Loucy (cell line): ENCODE measurements around the gene RET.

Source experiments
- H2AFZ ChIP-seq: fragments of 200-600 bp; sonication (generic); 2 replicates; pipeline ENCODE4 v1.6.0; 2016; ENCODE audit warnings: antibody characterized with exemption, mild to moderate bottlenecking, low read length, moderate library complexity
- H3F3A ChIP-seq: fragments of 200-600 bp; 2 replicates; pipeline ENCODE4 v1.6.0; 2016; ENCODE audit warnings: antibody characterized with exemption, low read depth, mild to moderate bottlenecking
- H3K27me3 ChIP-seq: fragments of 200-600 bp; sonication (generic); 2 replicates; pipeline ENCODE4 v1.6.1; 2014; ENCODE audit warnings: low read length, mild to moderate bottlenecking; ENCODE audit not compliant: insufficient read depth, poor library complexity, severe bottlenecking
- H3K36me3 ChIP-seq: fragments of 200-600 bp; sonication (generic); 2 replicates; pipeline ENCODE4 v1.6.1; 2016; ENCODE audit warnings: low read length; ENCODE audit not compliant: insufficient read depth
- H3K4me1 ChIP-seq: fragments of 200-600 bp; sonication (generic); 2 replicates; pipeline ENCODE4 v1.5.1; 2014; ENCODE audit warnings: low read length, mild to moderate bottlenecking; ENCODE audit not compliant: insufficient read depth, poor library complexity, severe bottlenecking
- H3K4me2 ChIP-seq: fragments of 200-600 bp; sonication (generic); 2 replicates; pipeline ENCODE4 v1.6.0; 2014; ENCODE audit warnings: antibody characterized with exemption, low read length, low read depth, mild to moderate bottlenecking; ENCODE audit not compliant: poor library complexity, severe bottlenecking
- H3K4me3 ChIP-seq: fragments of 200-600 bp; sonication (generic); 2 replicates; pipeline ENCODE4 v1.5.1; 2014; ENCODE audit warnings: low read length, mild to moderate bottlenecking, mixed read lengths; ENCODE audit not compliant: poor library complexity, severe bottlenecking
- H3K79me2 ChIP-seq: fragments of 200-600 bp; sonication (generic); 2 replicates; pipeline ENCODE4 v1.6.1; 2014; ENCODE audit warnings: low read length; ENCODE audit not compliant: insufficient read depth
- H3K9ac ChIP-seq: fragments of 200-600 bp; sonication (generic); 2 replicates; pipeline ENCODE4 v1.6.0; 2014; ENCODE audit warnings: mild to moderate bottlenecking, low read depth, low read length, moderate library complexity; ENCODE audit not compliant: poor library complexity, severe bottlenecking
- H3K9me2 ChIP-seq: fragments of 200-600 bp; sonication (generic); replicated peaks from 2 replicates; pipeline ENCODE4 v1.6.1; 2016; ENCODE audit warnings: low read depth, low read length, mixed read lengths
- H3K9me3 ChIP-seq: fragments of 200-600 bp; sonication (generic); 2 replicates; pipeline ENCODE4 v1.6.1; 2014; ENCODE audit warnings: mild to moderate bottlenecking, antibody characterized with exemption, low read length, low read depth; ENCODE audit not compliant: insufficient read depth
- H4K20me1 ChIP-seq: fragments of 200-600 bp; sonication (generic); 2 replicates; pipeline ENCODE4 v1.6.0; 2014; ENCODE audit warnings: antibody characterized with exemption, low read length, mild to moderate bottlenecking; ENCODE audit not compliant: insufficient read depth, poor library complexity, severe bottlenecking
- EZH2phosphoT487 ChIP-seq: fragments of 200-600 bp; IDR thresholded peaks from 2 replicates; pipeline ENCODE4 v1.6.1; 2018; ENCODE audit warnings: antibody characterized with exemption, mild to moderate bottlenecking, moderate library complexity, borderline replicate concordance
- TF ChIP-seq, protein P1 (sequence below): fragments of 200-600 bp; sonication (generic); conservative IDR thresholded peaks from 2 replicates; pipeline ENCODE4 v1.5.1; 2014; ENCODE audit warnings: mild to moderate bottlenecking, antibody characterized with exemption, low read length

Gene RET

DNA sequence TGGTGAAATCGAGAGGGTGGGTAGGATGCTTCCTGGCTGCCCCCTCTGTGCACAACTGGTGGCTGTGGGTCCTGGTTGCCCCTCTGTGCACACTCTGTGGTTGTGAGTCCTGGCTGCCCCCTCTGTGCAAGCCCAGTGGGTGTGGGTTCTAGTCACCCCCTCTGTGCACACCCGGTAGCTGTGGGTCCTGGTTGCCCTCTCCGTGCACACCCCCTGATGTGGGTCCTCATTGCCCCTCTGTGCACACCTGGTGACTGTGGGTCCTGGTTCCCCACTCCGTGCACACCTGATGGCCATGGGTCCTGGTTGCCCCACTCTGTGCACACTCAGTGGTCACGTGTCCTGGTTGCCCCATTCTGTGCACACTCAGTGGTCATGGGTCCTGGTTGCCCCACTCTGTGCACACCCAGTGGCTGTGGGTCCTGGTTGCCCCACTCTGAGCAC lies 20.3 kb upstream of the RET start:
- H3K27me3 ChIP-seq = no peaks in the 10 kb centered on the region
- no peak overlapping the region for H3K9ac ChIP-seq
- H3K9me2 ChIP-seq = no peaks in the 10 kb centered on the region
- no peaks in the 10 kb centered on the region for H3K79me2 ChIP-seq
- H4K20me1 ChIP-seq = no peaks in the 10 kb centered on the region
- H3K36me3 ChIP-seq = no peaks in the 10 kb centered on the region
- H2AFZ ChIP-seq = no peak overlapping the region
- TF ChIP-seq EZH2phosphoT487 = no peak
- TF ChIP-seq, protein P1, sequence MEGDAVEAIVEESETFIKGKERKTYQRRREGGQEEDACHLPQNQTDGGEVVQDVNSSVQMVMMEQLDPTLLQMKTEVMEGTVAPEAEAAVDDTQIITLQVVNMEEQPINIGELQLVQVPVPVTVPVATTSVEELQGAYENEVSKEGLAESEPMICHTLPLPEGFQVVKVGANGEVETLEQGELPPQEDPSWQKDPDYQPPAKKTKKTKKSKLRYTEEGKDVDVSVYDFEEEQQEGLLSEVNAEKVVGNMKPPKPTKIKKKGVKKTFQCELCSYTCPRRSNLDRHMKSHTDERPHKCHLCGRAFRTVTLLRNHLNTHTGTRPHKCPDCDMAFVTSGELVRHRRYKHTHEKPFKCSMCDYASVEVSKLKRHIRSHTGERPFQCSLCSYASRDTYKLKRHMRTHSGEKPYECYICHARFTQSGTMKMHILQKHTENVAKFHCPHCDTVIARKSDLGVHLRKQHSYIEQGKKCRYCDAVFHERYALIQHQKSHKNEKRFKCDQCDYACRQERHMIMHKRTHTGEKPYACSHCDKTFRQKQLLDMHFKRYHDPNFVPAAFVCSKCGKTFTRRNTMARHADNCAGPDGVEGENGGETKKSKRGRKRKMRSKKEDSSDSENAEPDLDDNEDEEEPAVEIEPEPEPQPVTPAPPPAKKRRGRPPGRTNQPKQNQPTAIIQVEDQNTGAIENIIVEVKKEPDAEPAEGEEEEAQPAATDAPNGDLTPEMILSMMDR = no peak
- no peak overlapping the region for H3K4me2 ChIP-seq
- no peaks in the 10 kb centered on the region for H3K4me1 ChIP-seq
- H3F3A ChIP-seq = no peaks in the 10 kb centered on the region
- H3K9me3 ChIP-seq = no peaks in the 10 kb centered on the region; the same call in 1 of the 2 replicates
- no peak overlapping the region for H3K4me3 ChIP-seq

GRCh38 chr10:43057231-43057711 lies 19.6 kb upstream of the RET start:
- H3K4me3 ChIP-seq = no peak overlapping the region
- no peak overlapping the region for H2AFZ ChIP-seq
- H3K9ac ChIP-seq = no peak overlapping the region
- no peaks in the 10 kb centered on the region for H3F3A ChIP-seq
- TF ChIP-seq, protein P1 = no peak
- no peak for TF ChIP-seq EZH2phosphoT487
- no peaks in the 10 kb centered on the region for H3K27me3 ChIP-seq
- H3K9me2 ChIP-seq = no peaks in the 10 kb centered on the region
- no peaks in the 10 kb centered on the region for H4K20me1 ChIP-seq
- H3K4me2 ChIP-seq = no peak overlapping the region
- no peaks in the 10 kb centered on the region for H3K4me1 ChIP-seq
- H3K79me2 ChIP-seq = no peaks in the 10 kb centered on the region
- no peaks in the 10 kb centered on the region; the same call in 1 of the 2 replicates for H3K9me3 ChIP-seq
- H3K36me3 ChIP-seq = no peaks in the 10 kb centered on the region

DNA sequence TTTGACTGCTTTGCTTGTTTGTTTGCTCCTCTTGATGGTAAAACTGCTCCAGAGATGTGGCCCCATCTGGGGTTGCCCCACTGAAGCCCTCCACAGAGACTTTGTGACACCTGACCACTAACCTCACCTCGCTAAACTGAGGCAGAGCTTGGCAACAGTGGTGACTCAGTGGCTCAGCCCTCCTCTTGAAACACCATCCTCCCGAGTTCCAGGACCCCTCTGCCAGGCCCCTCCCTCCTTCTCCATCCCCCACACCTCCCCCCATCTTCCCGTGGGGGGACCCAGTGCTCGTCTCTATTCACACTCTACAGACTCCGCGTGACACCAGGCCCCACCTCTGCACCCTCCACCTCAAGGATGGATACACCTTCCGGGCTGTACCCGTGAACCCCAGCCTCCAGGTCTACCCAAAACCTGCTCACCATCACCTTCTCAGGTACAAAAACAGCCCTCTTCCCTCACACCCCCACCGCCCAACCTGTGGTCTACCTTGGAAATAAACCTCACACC lies 19.0 kb upstream of the RET start:
- H3F3A ChIP-seq = no peaks in the 10 kb centered on the region
- H3K4me1 ChIP-seq = no peaks in the 10 kb centered on the region
- H3K79me2 ChIP-seq = no peaks in the 10 kb centered on the region
- H3K4me3 ChIP-seq = no peak overlapping the region
- H3K9me3 ChIP-seq = no peaks in the 10 kb centered on the region; the same call in 1 of the 2 replicates
- no peaks in the 10 kb centered on the region for H4K20me1 ChIP-seq
- H3K4me2 ChIP-seq = no peak overlapping the region
- no peak overlapping the region for H2AFZ ChIP-seq
- TF ChIP-seq, protein P1 = no peak
- TF ChIP-seq EZH2phosphoT487 = no peak
- H3K27me3 ChIP-seq = no peaks in the 10 kb centered on the region
- H3K9me2 ChIP-seq = no peaks in the 10 kb centered on the region
- H3K9ac ChIP-seq = no peak overlapping the region
- H3K36me3 ChIP-seq = no peaks in the 10 kb centered on the region
